ENCODE results near the gene OLFML2B.

DNA sequence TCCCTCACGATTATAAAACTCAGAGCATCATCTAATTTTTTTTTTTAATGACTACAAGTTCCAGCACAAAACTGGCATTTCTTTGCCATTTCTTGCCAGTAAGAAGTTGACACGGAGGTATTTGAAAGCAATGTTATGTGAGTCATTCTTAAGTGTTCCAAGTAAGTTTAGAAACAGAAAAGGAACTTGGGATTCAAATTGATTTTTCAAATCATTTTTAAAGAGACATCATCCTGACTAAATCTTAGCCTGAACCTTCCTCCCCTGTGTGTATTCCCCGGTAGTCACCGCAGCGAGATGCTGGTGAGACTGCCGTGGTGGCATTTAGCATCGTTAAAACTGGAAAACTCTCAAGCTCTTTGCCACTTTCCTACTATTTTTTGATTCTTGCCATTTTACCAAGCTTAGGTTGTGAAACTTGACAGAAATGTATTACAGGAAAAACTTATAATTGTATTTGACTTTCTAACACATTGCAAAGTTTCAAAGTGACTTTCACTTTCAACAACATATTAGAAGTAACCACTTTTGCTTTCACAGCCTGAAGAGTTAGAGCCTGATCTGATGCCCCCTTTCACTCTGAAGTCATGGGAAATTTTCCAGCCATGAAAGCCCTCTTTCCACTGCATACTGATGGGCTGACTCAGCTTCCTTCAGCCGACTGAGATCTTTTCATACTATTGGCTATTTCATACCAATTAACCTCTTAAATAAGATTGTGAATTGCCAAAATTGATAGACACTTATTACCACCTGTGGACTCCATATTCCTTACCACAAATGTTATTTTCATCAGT lies 61.4 kb downstream of the OLFML2B start:
- no peak for TF ChIP-seq TARDBP (IDR thresholded peaks at IDR 0.05)
- no peak for TF ChIP-seq SP1 (IDR thresholded peaks at IDR 0.05)
- TF ChIP-seq NFRKB (IDR thresholded peaks at IDR 0.05): no peak
- no peak for TF ChIP-seq L3MBTL2 (conservative IDR thresholded peaks at IDR 0.05)
- no peak for TF ChIP-seq SUZ12 (IDR thresholded peaks at IDR 0.05)
- no peak for TF ChIP-seq CTBP1 (IDR thresholded peaks at IDR 0.05; ENCODE audit: borderline replicate concordance)

Data from HEK293T (cell line).